ENCODE data around the gene SF1. TPM values are rescaled to one million over a fixed set of nuclear protein-coding genes. Genes with fewer than 3 reads are reported as not detected.

Gene SF1
- total and polyA plus RNA-seq, 9 of the 15 experiments (the other 6 are each of a cell fraction or from before 2014, with no cell fraction given) = 13.1 to 334 (median 111) TPM

GRCh38 chr11:64723117-64723906, 55.0 kb downstream of the SF1 start, which contains the start of gene NRXN2 (continued):
- no peak for TF ChIP-seq ZNF41 (CRISPR knock-in tag; conservative IDR thresholded peaks at IDR 0.05)
- no peak for TF ChIP-seq ZNF316 (IDR thresholded peaks at IDR 0.05)
- no peak for TF ChIP-seq NFE2 (IDR thresholded peaks at IDR 0.05; ENCODE audit: low read depth)
- TF ChIP-seq HBP1 (CRISPR knock-in tag; IDR thresholded peaks at IDR 0.05) = no peak
- TF ChIP-seq PHB2 (IDR thresholded peaks at IDR 0.05; ENCODE audit: low read depth) = no peak
- peak; percentile 37; the same call in 1 of the 2 replicates for TF ChIP-seq SMARCA5 (IDR thresholded peaks at IDR 0.05)
- 0 out of 2 replicates have a peak, but pooled peaks have one; percentile 43 for TF ChIP-seq L3MBTL2 (IDR thresholded peaks at IDR 0.05)
- peak in 1 of 2 experiments; percentile 27 for TF ChIP-seq E2F6 (IDR thresholded peaks at IDR 0.05; ENCODE audit: borderline replicate concordance in 1 of 2, extremely low read depth in 1 of 2, insufficient read depth in 1 of 2, insufficient read length in 1 of 2, low read depth in 1 of 2, low read length in 1 of 2, poor library complexity in 1 of 2, severe bottlenecking in 1 of 2)
- TF ChIP-seq ZNF239 (CRISPR knock-in tag; IDR thresholded peaks at IDR 0.05) = no peak
- TF ChIP-seq ATF1 (CRISPR knock-in tag; IDR thresholded peaks at IDR 0.05) = no peak
- peak; percentile 64 for TF ChIP-seq ATF1 (tag; IDR thresholded peaks at IDR 0.05)
- TF ChIP-seq NFE2L1 (tag; IDR thresholded peaks at IDR 0.05; ENCODE audit: borderline replicate concordance, low read depth) = no peak
- peak; percentile 74 for TF ChIP-seq REST (IDR thresholded peaks at IDR 0.05; ENCODE audit: borderline replicate concordance)
- TF ChIP-seq REST (CRISPR knock-in tag; IDR thresholded peaks at IDR 0.05; ENCODE audit: low read depth) = no peak
- 0 out of 2 replicates have a peak, but pooled peaks have one; percentile 23 for TF ChIP-seq SAFB (IDR thresholded peaks at IDR 0.05; ENCODE audit: borderline replicate concordance, low read depth, low read length)
- TF ChIP-seq MCM5 (IDR thresholded peaks at IDR 0.05; ENCODE audit: low read depth) = no peak
- 0 out of 2 replicates have a peak, but pooled peaks have one; percentile 30 for TF ChIP-seq HNRNPL (IDR thresholded peaks at IDR 0.05; ENCODE audit: low read depth, low read length)
- peak; percentile 62; the same call in 1 of the 2 replicates for TF ChIP-seq RB1 (IDR thresholded peaks at IDR 0.05; ENCODE audit: low read depth)

All from K562 (cell line).